HFFc6 (cell line): ENCODE data around the gene SLC35E2B. TPM values are rescaled to one million over a fixed set of nuclear protein-coding genes. Genes with fewer than 3 reads are reported as not detected.
"Not testable (repeated sequence)": the region's sequence is repeated elsewhere in the genome, so short reads cannot be mapped to it uniquely, and the experiment has no call there.

Experiments used
- DNase-seq: peaks from one replicate; pipeline ENCODE4 v3.0.0-alpha.2; 2018
- H3K27ac Mint-ChIP-seq: 2 replicates; pipeline ENCODE4 v1.8.0; 2020; ENCODE audit warnings: mild to moderate bottlenecking, mixed read lengths
- H3K27me3 Mint-ChIP-seq: 2 replicates; pipeline ENCODE4 v1.8.0; 2021; ENCODE audit warnings: mild to moderate bottlenecking, moderate library complexity, mixed read lengths; ENCODE audit not compliant: insufficient read depth
- H3K36me3 Mint-ChIP-seq: 2 replicates; pipeline ENCODE4 v1.8.0; 2021; ENCODE audit warnings: low read depth, mixed read lengths
- H3K4me1 Mint-ChIP-seq: 2 replicates; pipeline ENCODE4 v1.8.0; 2020; ENCODE audit warnings: low read depth, mixed read lengths
- H3K4me3 Mint-ChIP-seq: 2 replicates; pipeline ENCODE4 v1.8.0; 2020; ENCODE audit warnings: mild to moderate bottlenecking, moderate library complexity, mixed read lengths
- H3K9me3 Mint-ChIP-seq: 2 replicates; pipeline ENCODE4 v1.8.0; 2020; ENCODE audit warnings: mild to moderate bottlenecking, mixed read lengths
- total RNA-seq, 6 experiments: library from RNA; stranded (reverse); fragmentation: NEBNext Ultra II Directional; extraction: Animal tissue kit (Norgen Biotek cat#: 25700); gene quantifications; 2 replicates in 1 of 6; 3 replicates in 5 of 6; pipeline ENCODE4 v1.2.3, GENCODE V29; 2021
- TF ChIP-seq, protein P1 (sequence below): fragments of 200-600 bp; sonication (generic); IDR thresholded peaks from 2 replicates; pipeline ENCODE4 v1.5.0; 2021; ENCODE audit warnings: antibody characterized with exemption, mild to moderate bottlenecking

SLC35E2B gene
- total RNA-seq, 6 experiments from 2014 or later: 30.1 to 40.9 (median 33.4) TPM

- not testable (repeated sequence) for H3K4me3 Mint-ChIP-seq, H3K36me3 Mint-ChIP-seq, H3K27me3 Mint-ChIP-seq, H3K9me3 Mint-ChIP-seq, DNase-seq, H3K27ac Mint-ChIP-seq
- peaks cover 14% of the 10 kb centered on the region for H3K4me1 Mint-ChIP-seq
Observed at GRCh38 chr1:1726088-1726487, 33.5 kb upstream of the SLC35E2B start.

DNA sequence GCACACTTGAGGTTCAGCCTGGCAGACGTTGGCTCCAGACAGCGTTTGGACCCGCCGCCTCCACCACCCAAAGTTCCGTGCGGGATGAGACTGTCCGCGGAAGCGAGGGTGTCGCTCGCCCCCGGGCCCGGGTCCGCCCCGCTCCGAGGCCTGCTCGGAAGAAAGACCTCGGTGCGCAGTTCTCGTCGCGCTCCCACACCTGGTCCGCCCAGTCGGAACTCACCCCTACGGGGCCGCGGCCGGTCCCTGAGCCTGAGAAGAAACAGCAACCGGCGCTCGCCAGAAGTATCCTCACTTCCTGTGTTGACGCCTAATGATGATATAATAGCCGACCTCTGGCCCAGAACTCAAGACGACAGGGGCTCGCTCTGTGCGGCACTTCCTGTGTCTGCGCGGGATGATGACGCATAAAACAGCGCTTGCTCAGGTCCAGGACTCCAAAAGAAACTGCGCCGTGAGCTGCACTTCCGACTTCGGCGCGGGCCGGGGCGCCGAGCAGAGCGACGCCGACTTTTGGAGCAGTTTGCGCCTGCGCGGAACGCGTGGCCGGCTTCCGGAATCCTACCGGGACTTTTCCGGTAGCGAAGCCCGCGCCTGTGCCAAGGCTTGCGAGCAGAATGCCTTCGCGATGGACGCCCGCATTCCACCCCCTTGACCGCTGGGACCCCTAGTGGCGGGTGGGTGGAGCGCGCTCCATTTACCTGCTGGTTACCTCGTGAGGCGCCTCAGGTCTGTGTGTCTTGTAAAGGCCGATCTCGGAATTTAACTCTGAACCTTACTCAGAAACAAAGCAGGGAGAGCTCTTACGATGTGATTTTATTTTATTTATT is 31.7 kb upstream of the SLC35E2B start, which contains the start of gene CDK11A:
CDK11A (minus strand) TSS at position 323 of the 830 bp plus-strand sequence. CDS start 1,539 bp downstream, outside the sequence.
- H3K4me1 Mint-ChIP-seq: peaks cover 14% of the 10 kb centered on the region
- H3K27ac Mint-ChIP-seq: peak within 1 kb of the TSS; percentile 93
- H3K27me3 Mint-ChIP-seq, H3K36me3 Mint-ChIP-seq, H3K9me3 Mint-ChIP-seq: not testable (repeated sequence)
- peak; percentile 99 for DNase-seq
- H3K4me3 Mint-ChIP-seq: peak within 1 kb of the TSS; percentile 92
- TF ChIP-seq, protein P1, sequence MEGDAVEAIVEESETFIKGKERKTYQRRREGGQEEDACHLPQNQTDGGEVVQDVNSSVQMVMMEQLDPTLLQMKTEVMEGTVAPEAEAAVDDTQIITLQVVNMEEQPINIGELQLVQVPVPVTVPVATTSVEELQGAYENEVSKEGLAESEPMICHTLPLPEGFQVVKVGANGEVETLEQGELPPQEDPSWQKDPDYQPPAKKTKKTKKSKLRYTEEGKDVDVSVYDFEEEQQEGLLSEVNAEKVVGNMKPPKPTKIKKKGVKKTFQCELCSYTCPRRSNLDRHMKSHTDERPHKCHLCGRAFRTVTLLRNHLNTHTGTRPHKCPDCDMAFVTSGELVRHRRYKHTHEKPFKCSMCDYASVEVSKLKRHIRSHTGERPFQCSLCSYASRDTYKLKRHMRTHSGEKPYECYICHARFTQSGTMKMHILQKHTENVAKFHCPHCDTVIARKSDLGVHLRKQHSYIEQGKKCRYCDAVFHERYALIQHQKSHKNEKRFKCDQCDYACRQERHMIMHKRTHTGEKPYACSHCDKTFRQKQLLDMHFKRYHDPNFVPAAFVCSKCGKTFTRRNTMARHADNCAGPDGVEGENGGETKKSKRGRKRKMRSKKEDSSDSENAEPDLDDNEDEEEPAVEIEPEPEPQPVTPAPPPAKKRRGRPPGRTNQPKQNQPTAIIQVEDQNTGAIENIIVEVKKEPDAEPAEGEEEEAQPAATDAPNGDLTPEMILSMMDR: peak; percentile 69

DNA sequence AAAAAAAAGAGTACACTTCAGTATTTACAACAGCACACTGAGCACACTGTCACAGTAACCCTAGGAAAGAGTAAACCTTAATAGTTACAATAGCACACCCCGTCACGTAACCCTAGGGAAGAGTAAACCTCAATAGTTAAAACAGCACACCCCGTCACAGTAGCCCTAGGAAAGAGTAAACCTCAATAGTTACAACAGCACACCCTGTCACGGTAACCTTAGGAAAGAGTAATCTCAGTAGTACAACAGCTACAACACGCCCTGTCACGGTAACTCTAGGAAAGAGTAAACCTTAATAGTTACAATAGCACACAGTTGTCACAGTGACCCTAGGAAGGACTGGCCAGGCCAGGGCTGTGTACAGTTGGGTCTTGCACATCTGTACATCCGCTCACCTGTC is 28.6 kb upstream of the SLC35E2B start:
- H3K27ac Mint-ChIP-seq: no peak overlapping the region
- H3K27me3 Mint-ChIP-seq: no peaks in the 10 kb centered on the region
- TF ChIP-seq, protein P1: no peak
- DNase-seq: no peak
- H3K4me1 Mint-ChIP-seq: no peaks in the 10 kb centered on the region
- H3K9me3 Mint-ChIP-seq: no peaks in the 10 kb centered on the region
- H3K4me3 Mint-ChIP-seq: no peak overlapping the region
- H3K36me3 Mint-ChIP-seq: peaks cover 14% of the 10 kb centered on the region; the same call in 1 of the 2 replicates

DNA sequence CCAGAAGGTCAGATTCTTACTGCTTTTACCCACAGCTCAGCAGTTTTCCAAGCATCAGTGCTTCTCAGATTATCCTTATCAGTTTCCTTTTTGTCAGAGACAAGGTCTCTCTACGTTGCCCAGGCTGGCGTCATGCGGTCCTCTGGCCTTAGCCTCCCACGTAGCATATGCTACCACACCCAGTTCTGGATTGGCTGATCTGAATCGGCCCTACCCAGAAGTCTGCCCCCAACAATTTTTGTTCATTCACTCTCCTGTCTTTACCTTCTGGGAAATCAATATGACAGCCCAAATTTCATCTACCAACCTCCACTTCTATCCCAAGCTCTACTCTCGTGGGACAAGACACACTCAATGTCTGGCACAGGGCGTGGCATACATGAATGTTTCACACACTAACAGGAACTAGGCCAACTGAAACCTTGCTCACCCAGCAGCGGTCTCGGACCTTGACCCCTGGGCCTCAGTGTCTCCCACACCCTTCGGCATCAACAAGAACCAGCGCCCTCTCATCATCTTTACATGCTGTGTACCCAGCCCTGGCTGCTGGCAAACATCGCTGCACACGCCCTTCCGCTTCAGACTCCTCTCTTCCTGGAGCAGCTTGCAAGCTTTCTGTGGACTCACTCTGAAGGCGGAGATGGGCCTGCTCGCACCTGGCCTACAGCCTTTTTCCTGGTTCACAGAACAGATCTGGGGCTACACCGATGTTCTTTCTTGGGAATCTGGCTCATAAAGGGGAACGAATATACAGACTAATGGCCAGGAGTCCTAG is 22.7 kb upstream of the SLC35E2B start:
- peaks cover 27% of the 10 kb centered on the region; the same call in 1 of the 2 replicates for H3K36me3 Mint-ChIP-seq
- H3K27me3 Mint-ChIP-seq, H3K9me3 Mint-ChIP-seq, H3K27ac Mint-ChIP-seq, DNase-seq, H3K4me3 Mint-ChIP-seq, H3K4me1 Mint-ChIP-seq: not testable (repeated sequence)

GRCh38 chr1:1707897-1708296 is 15.3 kb upstream of the SLC35E2B start:
- not testable (repeated sequence) for H3K27me3 Mint-ChIP-seq, H3K9me3 Mint-ChIP-seq, H3K36me3 Mint-ChIP-seq, DNase-seq, H3K27ac Mint-ChIP-seq, H3K4me1 Mint-ChIP-seq, H3K4me3 Mint-ChIP-seq

GRCh38 chr1:1707241-1707640 is 14.6 kb upstream of the SLC35E2B start:
- not testable (repeated sequence) for H3K9me3 Mint-ChIP-seq, H3K4me3 Mint-ChIP-seq, H3K27ac Mint-ChIP-seq, H3K36me3 Mint-ChIP-seq, H3K27me3 Mint-ChIP-seq, H3K4me1 Mint-ChIP-seq, DNase-seq

DNA sequence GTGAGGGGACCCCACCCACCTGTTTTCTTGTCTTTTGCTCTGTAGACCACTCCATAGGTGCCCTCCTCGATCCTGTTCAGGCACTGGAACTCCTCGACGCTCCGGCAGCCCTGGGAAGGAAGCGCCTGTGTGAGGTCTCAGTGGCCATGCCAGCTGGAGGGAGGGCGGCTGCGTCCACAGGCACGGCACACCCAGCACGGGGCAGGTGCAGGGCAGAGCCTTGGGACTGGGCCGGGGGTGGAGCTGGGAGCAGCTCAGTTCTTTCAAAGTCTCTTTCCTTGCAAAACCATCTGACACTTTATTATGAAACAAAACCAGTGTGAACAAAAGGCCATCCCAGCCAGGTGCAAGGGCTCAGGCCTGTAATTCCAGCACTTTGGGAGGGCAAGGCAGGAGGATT is 13.0 kb upstream of the SLC35E2B start:
- not testable (repeated sequence) for H3K36me3 Mint-ChIP-seq, H3K27ac Mint-ChIP-seq, DNase-seq, H3K9me3 Mint-ChIP-seq, H3K27me3 Mint-ChIP-seq, H3K4me1 Mint-ChIP-seq, H3K4me3 Mint-ChIP-seq

- H3K27me3 Mint-ChIP-seq, H3K27ac Mint-ChIP-seq, DNase-seq, H3K4me1 Mint-ChIP-seq, H3K36me3 Mint-ChIP-seq, H3K4me3 Mint-ChIP-seq, H3K9me3 Mint-ChIP-seq: not testable (repeated sequence)
Observed at GRCh38 chr1:1704284-1704957, 11.8 kb upstream of the SLC35E2B start.
